K562 (cell line): ENCODE data around the gene RFT1. TPM values are rescaled to one million over a fixed set of nuclear protein-coding genes. Genes with fewer than 3 reads are reported as not detected.

Source experiments
- ATAC-seq: fragments of 200-7000 bp; cut with Tn5 transposase; 3 replicates; pipeline ENCODE4 v1.9.1; 2020; ENCODE audit warnings: moderate library complexity
- BruUV-seq: library from RNA; stranded (reverse); fragments of 400-500 nt; replicated peaks from 2 replicates; lab custom pipeline; 2021; lab: Mats Ljungman, UMichigan
- CTCF ChIA-PET: fragments of 300-600 bp; formaldehyde crosslinking; extraction: SDS; loops from one replicate; lab custom pipeline; 2021; ENCODE audit warnings: low intra/inter-chr PET ratio; lab: Yijun Ruan, JAX
- POLR2A ChIA-PET: fragments of 300-600, 350-650 bp; sonication (Branson Sonifier 250); formaldehyde crosslinking; extraction: SDS; loops from one replicate; lab custom pipeline; 2021; ENCODE audit warnings: antibody characterized with exemption, inconsistent platforms; lab: Yijun Ruan, JAX
- DNase-seq, 4 experiments: peaks; one replicate each; pipeline versions ENCODE4 v3.0.0 to v3.0.0-alpha.2; 2011 to 2018; ENCODE audit warnings: low spot score in 3 of 4, mixed read lengths in 3 of 4; ENCODE audit errors: extremely low read depth in 1 of 4
- FAIRE-seq: peaks from 2 replicates; lab custom pipeline; 2011; peaks lifted over from hg19 to GRCh38; lab: Jason Lieb, UNC
- H2AFZ ChIP-seq: 2 replicates; pipeline ENCODE4 v1.6.0; 2011; ENCODE audit warnings: low read depth, low read length, control low read depth, inconsistent platforms
- H3K27ac ChIP-seq: fragments of 200-600 bp; 3 replicates; pipeline ENCODE4 v1.8.0; 2011; ENCODE audit warnings: low read depth, mild to moderate bottlenecking, control low read depth, inconsistent platforms, low read length, moderate library complexity, mixed read lengths; ENCODE audit errors: extremely low read depth
- H3K27me3 ChIP-seq, 2 experiments: fragments of 300-600 bp in 1 of 2; 2 replicates in 1 of 2; 3 replicates in 1 of 2; pipeline versions ENCODE4 v1.6.0 to v1.8.0; 2011; ENCODE audit warnings: inconsistent platforms in 2 of 2, low read length in 2 of 2, mild to moderate bottlenecking in 1 of 2, mixed read lengths in 1 of 2, moderate library complexity in 1 of 2; ENCODE audit not compliant: control insufficient read depth in 2 of 2, insufficient read depth in 2 of 2
- H3K36me3 ChIP-seq: fragments of 300-600 bp; 3 replicates; pipeline ENCODE4 v1.8.0; 2011; ENCODE audit warnings: mild to moderate bottlenecking, low read length, inconsistent platforms; ENCODE audit not compliant: control insufficient read depth, insufficient read depth
- H3K4me1 ChIP-seq, 2 experiments: fragments of 200-600 bp in 1 of 2; replicated peaks in 1 of 2; 2 replicates in 1 of 2; 3 replicates in 1 of 2; pipeline versions ENCODE4 v1.5.1 to v1.8.0; 2011; ENCODE audit warnings: inconsistent platforms in 2 of 2, low read length in 2 of 2, mild to moderate bottlenecking in 1 of 2, mixed read lengths in 1 of 2, moderate library complexity in 1 of 2; ENCODE audit not compliant: control insufficient read depth in 2 of 2, insufficient read depth in 2 of 2
- H3K4me2 ChIP-seq: 2 replicates; pipeline ENCODE4 v1.6.1; 2011; ENCODE audit warnings: low read length, control low read depth, inconsistent platforms, mixed read lengths; ENCODE audit not compliant: insufficient read depth
- H3K4me3 ChIP-seq: fragments of 200-600 bp; sonication (generic), shearing (Covaris generic); 2 replicates; pipeline ENCODE4 v1.5.1; 2016; ENCODE audit warnings: control low read depth, inconsistent platforms
- H3K79me2 ChIP-seq: fragments of 200-600 bp; 3 replicates; pipeline ENCODE4 v1.8.0; 2011; ENCODE audit warnings: low read length, inconsistent platforms; ENCODE audit not compliant: control insufficient read depth, insufficient read depth
- H3K9ac ChIP-seq, 2 experiments: 2 replicates each; pipeline versions ENCODE4 v1.6.0 to v1.6.1; 2011; ENCODE audit warnings: low read depth in 2 of 2, low read length in 2 of 2, control low read depth in 1 of 2, inconsistent platforms in 1 of 2, mild to moderate bottlenecking in 1 of 2, mixed read lengths in 1 of 2; ENCODE audit not compliant: insufficient read depth in 1 of 2
- H3K9me1 ChIP-seq: one replicate; pipeline ENCODE4 v1.6.0; 2011; ENCODE audit warnings: inconsistent platforms, mild to moderate bottlenecking, low read length, moderate library complexity; ENCODE audit not compliant: control insufficient read depth, insufficient read depth
- H3K9me3 ChIP-seq: replicated peaks from 2 replicates; pipeline ENCODE4 v1.5.1; 2011; ENCODE audit warnings: low read depth, low read length, inconsistent platforms; ENCODE audit not compliant: control insufficient read depth, insufficient read depth
- H4K20me1 ChIP-seq: replicated peaks from 2 replicates; pipeline ENCODE4 v1.6.1; 2011; ENCODE audit warnings: low read length, inconsistent platforms, mixed read lengths; ENCODE audit not compliant: control insufficient read depth, insufficient read depth
- CBX8 ChIP-seq: fragments of 200-600 bp; sonication (generic); IDR thresholded peaks from 2 replicates; pipeline ENCODE4 v1.6.1; 2012; ENCODE audit warnings: borderline replicate concordance, mixed run types, low read depth, mild to moderate bottlenecking, moderate library complexity, mixed read lengths, low read length, control low read depth, inconsistent platforms; ENCODE audit not compliant: poor library complexity, severe bottlenecking; ENCODE audit errors: extremely low read depth
- FOXJ3 ChIP-seq: sonication (generic); formaldehyde crosslinking; IDR thresholded peaks from 2 replicates; pipeline ENCODE4 v1.4.0; 2020; ENCODE audit warnings: mild to moderate bottlenecking, missing genetic modification reagents
- KAT7 ChIP-seq: sonication (generic); formaldehyde crosslinking; IDR thresholded peaks from 2 replicates; pipeline ENCODE4 v1.8.0; 2022; ENCODE audit warnings: missing genetic modification reagents, mild to moderate bottlenecking, borderline replicate concordance
- MAZ ChIP-seq, 2 experiments: fragments of 450-650 bp in 1 of 2; sonication (generic) in 1 of 2; formaldehyde crosslinking; IDR thresholded peaks in 1 of 2; conservative IDR thresholded peaks in 1 of 2; 2 replicates each; pipeline versions ENCODE4 v1.4.0 to v1.5.0; 2020; ENCODE audit warnings: mild to moderate bottlenecking in 1 of 2, missing genetic modification reagents in 1 of 2
- NCOA2 ChIP-seq, 2 experiments: fragments of 450-650 bp; IDR thresholded peaks; 2 replicates each; pipeline ENCODE4 v1.6.1; 2018; ENCODE audit warnings: mild to moderate bottlenecking in 2 of 2, moderate library complexity in 1 of 2; ENCODE audit not compliant: partially characterized antibody in 2 of 2
- NR2C1 ChIP-seq, 2 experiments: fragments of 450-650 bp; IDR thresholded peaks; 2 replicates each; pipeline ENCODE4 v1.6.1; 2017; ENCODE audit warnings: mild to moderate bottlenecking in 2 of 2, antibody characterized with exemption in 1 of 2, inconsistent platforms in 1 of 2, missing compliant biosample characterization in 1 of 2, missing genetic modification characterization in 1 of 2
- PHF20 ChIP-seq: fragments of 450-650 bp; IDR thresholded peaks from 2 replicates; pipeline ENCODE4 v1.6.1; 2018; ENCODE audit not compliant: partially characterized antibody
- POLR2A ChIP-seq: fragments of 450-650 bp; conservative IDR thresholded peaks from 2 replicates; pipeline ENCODE4 v1.6.1; 2016
- SRF ChIP-seq, 2 experiments: fragments of 250-450, 450-650 bp in 1 of 2; sonication (Bioruptor Pico) in 1 of 2; sonication (generic) in 1 of 2; formaldehyde crosslinking; IDR thresholded peaks; 2 replicates each; pipeline versions ENCODE4 v1.5.0 to v1.5.1; 2020 to 2022; ENCODE audit warnings: mild to moderate bottlenecking in 1 of 2, missing genetic modification reagents in 1 of 2
- ZEB2 ChIP-seq: fragments of 450-650 bp; IDR thresholded peaks from 2 replicates; pipeline ENCODE4 v1.6.1; 2016
- ZNF121 ChIP-seq: sonication (generic); formaldehyde crosslinking; conservative IDR thresholded peaks from 2 replicates; pipeline ENCODE4 v1.8.0; 2022; ENCODE audit warnings: missing genetic modification reagents
- ZNF324 ChIP-seq: fragments of 250-450 bp; sonication (Bioruptor Pico); IDR thresholded peaks from 2 replicates; pipeline ENCODE4 v1.4.0; 2020; ENCODE audit warnings: mild to moderate bottlenecking
- ZNF764 ChIP-seq: fragments of 250-450 bp; sonication (Bioruptor Pico); IDR thresholded peaks from 2 replicates; pipeline ENCODE4 v1.4.0; 2020; ENCODE audit warnings: low read depth, mild to moderate bottlenecking, moderate library complexity
- WGBS: fragments of 100-300 bp; shearing (Covaris generic); methylation state at CpG from one replicate; pipeline ENCODE4 v1.1.6; 2016; ENCODE audit warnings: low coverage, mixed read lengths; ENCODE audit not compliant: insufficient coverage; ENCODE audit errors: missing lambda C conversion rate; 5-methylcytosine and 5-hydroxymethylcytosine counted together
- in situ Hi-C: fragments of 300-500 bp; cut with MboI; formaldehyde crosslinking; loops from 4 replicates; pipeline ENCODE4 v1.15.0; 2018; ENCODE audit warnings: inconsistent platforms, mixed read lengths
- intact Hi-C: fragments of 100-400 bp; cut with micrococcal nuclease; formaldehyde crosslinking; loops from 2 replicates; pipeline ENCODE4 v1.14.2; 2022
- polyA plus RNA-seq, 8 experiments: library from polyadenylated mRNA; depleted of rRNA in 4 of 8; stranded (reverse) in 5 of 8; unstranded in 3 of 8; fragments of >200 nt; fragmentation: Nextera tagmentation in 2 of 8; fragmentation: Illumina TruSeq in 1 of 8; extraction: Ambion mirVana in 2 of 8; extraction: Trizol in 1 of 8; gene quantifications; 2 replicates each; pipeline versions ENCODE4 v1.2.1 to v1.2.3, GENCODE V29; 2011 to 2014; ENCODE audit warnings: inconsistent platforms in 1 of 8, missing spikeins in 1 of 8
- total RNA-seq, 7 experiments: library from RNA; depleted of rRNA in 6 of 7; stranded (reverse); fragments of >200 nt in 6 of 7; fragmentation: Illumina TruSeq in 2 of 7; extraction: Trizol in 2 of 7; gene quantifications; 2 replicates each; pipeline versions ENCODE4 v1.2.1 to v1.2.3, GENCODE V29; 2011 to 2021; ENCODE audit warnings: low replicate concordance in 1 of 7
- TF ChIP-seq, protein P1 (sequence below): sonication (generic); formaldehyde crosslinking; IDR thresholded peaks from 2 replicates; pipeline ENCODE4 v1.9.0; 2022; ENCODE audit warnings: mild to moderate bottlenecking, missing genetic modification reagents
- TF ChIP-seq, protein P2 (sequence below): sonication (generic); formaldehyde crosslinking; IDR thresholded peaks from 2 replicates; pipeline ENCODE4 v1.8.1; 2023; ENCODE audit warnings: mild to moderate bottlenecking, missing genetic modification reagents, moderate library complexity
- TF ChIP-seq, protein P3 (sequence below): fragments of 450-650 bp; IDR thresholded peaks from 2 replicates; pipeline ENCODE4 v1.6.1; 2014; ENCODE audit warnings: low read depth, mild to moderate bottlenecking, moderate library complexity, borderline replicate concordance

The RFT1 gene
- total and polyA plus RNA-seq, 9 of the 15 experiments (the other 6 are each of a cell fraction or from before 2014, with no cell fraction given) = 4.4 to 23.8 (median 8.9) TPM

DNA sequence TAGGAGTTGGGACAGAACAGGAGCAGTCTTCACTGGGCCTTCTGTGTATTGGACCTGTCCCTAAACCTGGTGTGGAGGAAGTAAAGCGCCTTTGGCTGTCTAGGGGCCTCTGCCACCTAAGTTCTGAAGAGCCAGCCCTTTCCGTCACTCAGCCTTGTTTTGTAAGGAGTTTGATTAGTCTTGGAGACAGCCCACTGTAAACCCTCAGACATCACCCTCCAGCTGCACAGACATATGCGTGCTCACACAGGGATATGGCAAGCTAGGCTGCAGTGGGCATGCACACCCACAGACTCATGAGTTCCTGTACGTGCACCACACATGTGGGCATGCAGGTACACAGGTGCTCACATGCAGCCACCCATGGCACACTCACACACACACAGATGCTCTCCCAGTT lies 36.0 kb upstream of the RFT1 start (continued):
- TF ChIP-seq ZNF324 (CRISPR knock-in tag) (no peak), NR2C1 (IDR thresholded peaks at IDR 0.05) (no peak), NR2C1 (tag; IDR thresholded peaks at IDR 0.05) (no peak), SRF (CRISPR knock-in tag; IDR thresholded peaks at IDR 0.05) (no peak), KAT7 (CRISPR knock-in tag) (no peak)

DNA sequence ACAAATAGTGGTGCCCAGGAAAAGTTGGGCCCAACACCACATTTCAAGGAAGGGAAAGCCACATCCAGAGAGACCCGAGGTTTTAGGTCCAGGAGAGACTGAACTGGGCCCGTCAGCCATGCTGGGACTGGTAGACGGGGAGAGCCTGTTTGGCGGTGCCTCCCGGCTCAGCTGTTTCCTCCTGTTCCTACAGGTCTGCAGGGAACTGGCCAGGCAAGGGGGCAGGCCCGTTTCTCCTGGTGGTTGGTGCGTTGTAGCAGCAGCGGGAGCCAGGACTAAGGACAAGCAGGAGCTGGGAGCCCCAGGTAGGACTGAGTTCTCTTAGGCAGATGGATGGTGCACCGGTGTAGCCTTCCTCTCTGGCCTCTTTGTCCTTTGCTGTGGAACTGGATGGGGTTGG lies 34.7 kb upstream of the RFT1 start:
- H3K4me1 ChIP-seq = peaks cover 19 to 47% of the 10 kb centered on the region in 2 experiments; a peak in 4 of 5 replicates
- in situ Hi-C loops = no loop called here
- peak overlapping the region in 1 of 2 experiments; percentile 35; a peak in 1 of 4 replicates for H3K9ac ChIP-seq
- ATAC-seq = no peak
- H3K36me3 ChIP-seq = peaks cover 6% of the 10 kb centered on the region; the same call in 1 of the 3 replicates
- no peaks in the 10 kb centered on the region for H3K9me3 ChIP-seq
- ChIA-PET CTCF (no interaction called here), POLR2A (interaction anchor here (0.6 kb wide), 1 partner anchor 376 kb away, joined by 3 read pairs; no protein-coding TSS in a partner anchor)
- peaks cover 14% of the 10 kb centered on the region for H3K79me2 ChIP-seq
- FAIRE-seq = no peak
- H3K4me2 ChIP-seq = no peak overlapping the region
- no peak overlapping the region for H2AFZ ChIP-seq
- no peak overlapping the region for H3K27ac ChIP-seq
- BruUV-seq = no TSS peak
- H3K4me3 ChIP-seq = no peak overlapping the region
- intact Hi-C loops = no loop called here
- WGBS = 86% methylated on average over 3 of the region's 9 CpGs
- no peak for DNase-seq
- peaks cover 7% of the 10 kb centered on the region for H4K20me1 ChIP-seq
- H3K27me3 ChIP-seq = peaks cover 0 to 4% of the 10 kb centered on the region in 2 experiments; a peak in 1 of 5 replicates
- peaks cover 7% of the 10 kb centered on the region for H3K9me1 ChIP-seq
- TF ChIP-seq NCOA2 (IDR thresholded peaks at IDR 0.05; ENCODE audit: partially characterized antibody in 2 of 2) (no peak), PHF20 (no peak), MAZ (CRISPR knock-in tag; conservative IDR thresholded peaks at IDR 0.05 in 1 of 2, IDR thresholded peaks at IDR 0.05 in 1 of 2) (no peak), POLR2A (no peak), ZNF764 (CRISPR knock-in tag) (no peak), CBX8 (no peak), ZEB2 (no peak), FOXJ3 (CRISPR knock-in tag) (no peak), ZNF121 (CRISPR knock-in tag) (no peak)
- TF ChIP-seq, protein P1, sequence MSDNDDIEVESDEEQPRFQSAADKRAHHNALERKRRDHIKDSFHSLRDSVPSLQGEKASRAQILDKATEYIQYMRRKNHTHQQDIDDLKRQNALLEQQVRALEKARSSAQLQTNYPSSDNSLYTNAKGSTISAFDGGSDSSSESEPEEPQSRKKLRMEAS (CRISPR knock-in tag) = no peak
- TF ChIP-seq, protein P2, sequence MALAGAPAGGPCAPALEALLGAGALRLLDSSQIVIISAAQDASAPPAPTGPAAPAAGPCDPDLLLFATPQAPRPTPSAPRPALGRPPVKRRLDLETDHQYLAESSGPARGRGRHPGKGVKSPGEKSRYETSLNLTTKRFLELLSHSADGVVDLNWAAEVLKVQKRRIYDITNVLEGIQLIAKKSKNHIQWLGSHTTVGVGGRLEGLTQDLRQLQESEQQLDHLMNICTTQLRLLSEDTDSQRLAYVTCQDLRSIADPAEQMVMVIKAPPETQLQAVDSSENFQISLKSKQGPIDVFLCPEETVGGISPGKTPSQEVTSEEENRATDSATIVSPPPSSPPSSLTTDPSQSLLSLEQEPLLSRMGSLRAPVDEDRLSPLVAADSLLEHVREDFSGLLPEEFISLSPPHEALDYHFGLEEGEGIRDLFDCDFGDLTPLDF = no peak
- TF ChIP-seq, protein P3, sequence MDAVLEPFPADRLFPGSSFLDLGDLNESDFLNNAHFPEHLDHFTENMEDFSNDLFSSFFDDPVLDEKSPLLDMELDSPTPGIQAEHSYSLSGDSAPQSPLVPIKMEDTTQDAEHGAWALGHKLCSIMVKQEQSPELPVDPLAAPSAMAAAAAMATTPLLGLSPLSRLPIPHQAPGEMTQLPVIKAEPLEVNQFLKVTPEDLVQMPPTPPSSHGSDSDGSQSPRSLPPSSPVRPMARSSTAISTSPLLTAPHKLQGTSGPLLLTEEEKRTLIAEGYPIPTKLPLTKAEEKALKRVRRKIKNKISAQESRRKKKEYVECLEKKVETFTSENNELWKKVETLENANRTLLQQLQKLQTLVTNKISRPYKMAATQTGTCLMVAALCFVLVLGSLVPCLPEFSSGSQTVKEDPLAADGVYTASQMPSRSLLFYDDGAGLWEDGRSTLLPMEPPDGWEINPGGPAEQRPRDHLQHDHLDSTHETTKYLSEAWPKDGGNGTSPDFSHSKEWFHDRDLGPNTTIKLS = no peak
